K562 (cell line): ENCODE measurements around the gene FRMD4A. TPM values are rescaled to one million over a fixed set of nuclear protein-coding genes. Genes with fewer than 3 reads are reported as not detected.

ENCODE experiments used
- ATAC-seq: fragments of 200-7000 bp; cut with Tn5 transposase; 3 replicates; pipeline ENCODE4 v1.9.1; 2020; ENCODE audit warnings: moderate library complexity
- BruUV-seq: library from RNA; stranded (reverse); fragments of 400-500 nt; replicated peaks from 2 replicates; lab custom pipeline; 2021; lab: Mats Ljungman, UMichigan
- CTCF ChIA-PET: fragments of 300-600 bp; formaldehyde crosslinking; extraction: SDS; loops from one replicate; lab custom pipeline; 2021; ENCODE audit warnings: low intra/inter-chr PET ratio; lab: Yijun Ruan, JAX
- POLR2A ChIA-PET: fragments of 300-600, 350-650 bp; sonication (Branson Sonifier 250); formaldehyde crosslinking; extraction: SDS; loops from one replicate; lab custom pipeline; 2021; ENCODE audit warnings: antibody characterized with exemption, inconsistent platforms; lab: Yijun Ruan, JAX
- DNase-seq, 4 experiments: peaks; one replicate each; pipeline versions ENCODE4 v3.0.0 to v3.0.0-alpha.2; 2011 to 2018; ENCODE audit warnings: low spot score in 3 of 4, mixed read lengths in 3 of 4; ENCODE audit errors: extremely low read depth in 1 of 4
- FAIRE-seq: peaks from 2 replicates; lab custom pipeline; 2011; peaks lifted over from hg19 to GRCh38; lab: Jason Lieb, UNC
- H2AFZ ChIP-seq: 2 replicates; pipeline ENCODE4 v1.6.0; 2011; ENCODE audit warnings: low read depth, low read length, control low read depth, inconsistent platforms
- H3K27ac ChIP-seq: fragments of 200-600 bp; 3 replicates; pipeline ENCODE4 v1.8.0; 2011; ENCODE audit warnings: low read depth, mild to moderate bottlenecking, control low read depth, inconsistent platforms, low read length, moderate library complexity, mixed read lengths; ENCODE audit errors: extremely low read depth
- H3K27me3 ChIP-seq, 2 experiments: fragments of 300-600 bp in 1 of 2; 2 replicates in 1 of 2; 3 replicates in 1 of 2; pipeline versions ENCODE4 v1.6.0 to v1.8.0; 2011; ENCODE audit warnings: inconsistent platforms in 2 of 2, low read length in 2 of 2, mild to moderate bottlenecking in 1 of 2, mixed read lengths in 1 of 2, moderate library complexity in 1 of 2; ENCODE audit not compliant: control insufficient read depth in 2 of 2, insufficient read depth in 2 of 2
- H3K36me3 ChIP-seq: fragments of 300-600 bp; 3 replicates; pipeline ENCODE4 v1.8.0; 2011; ENCODE audit warnings: mild to moderate bottlenecking, low read length, inconsistent platforms; ENCODE audit not compliant: control insufficient read depth, insufficient read depth
- H3K4me1 ChIP-seq, 2 experiments: fragments of 200-600 bp in 1 of 2; replicated peaks in 1 of 2; 2 replicates in 1 of 2; 3 replicates in 1 of 2; pipeline versions ENCODE4 v1.5.1 to v1.8.0; 2011; ENCODE audit warnings: inconsistent platforms in 2 of 2, low read length in 2 of 2, mild to moderate bottlenecking in 1 of 2, mixed read lengths in 1 of 2, moderate library complexity in 1 of 2; ENCODE audit not compliant: control insufficient read depth in 2 of 2, insufficient read depth in 2 of 2
- H3K4me2 ChIP-seq: 2 replicates; pipeline ENCODE4 v1.6.1; 2011; ENCODE audit warnings: low read length, control low read depth, inconsistent platforms, mixed read lengths; ENCODE audit not compliant: insufficient read depth
- H3K4me3 ChIP-seq: fragments of 200-600 bp; sonication (generic), shearing (Covaris generic); 2 replicates; pipeline ENCODE4 v1.5.1; 2016; ENCODE audit warnings: control low read depth, inconsistent platforms
- H3K79me2 ChIP-seq: fragments of 200-600 bp; 3 replicates; pipeline ENCODE4 v1.8.0; 2011; ENCODE audit warnings: low read length, inconsistent platforms; ENCODE audit not compliant: control insufficient read depth, insufficient read depth
- H3K9ac ChIP-seq, 2 experiments: 2 replicates each; pipeline versions ENCODE4 v1.6.0 to v1.6.1; 2011; ENCODE audit warnings: low read depth in 2 of 2, low read length in 2 of 2, control low read depth in 1 of 2, inconsistent platforms in 1 of 2, mild to moderate bottlenecking in 1 of 2, mixed read lengths in 1 of 2; ENCODE audit not compliant: insufficient read depth in 1 of 2
- H3K9me1 ChIP-seq: one replicate; pipeline ENCODE4 v1.6.0; 2011; ENCODE audit warnings: inconsistent platforms, mild to moderate bottlenecking, low read length, moderate library complexity; ENCODE audit not compliant: control insufficient read depth, insufficient read depth
- H3K9me3 ChIP-seq: replicated peaks from 2 replicates; pipeline ENCODE4 v1.5.1; 2011; ENCODE audit warnings: low read depth, low read length, inconsistent platforms; ENCODE audit not compliant: control insufficient read depth, insufficient read depth
- H4K20me1 ChIP-seq: replicated peaks from 2 replicates; pipeline ENCODE4 v1.6.1; 2011; ENCODE audit warnings: low read length, inconsistent platforms, mixed read lengths; ENCODE audit not compliant: control insufficient read depth, insufficient read depth
- BRCA1 ChIP-seq, 2 experiments: fragments of 450-650 bp in 1 of 2; sonication (generic) in 1 of 2; formaldehyde crosslinking in 1 of 2; IDR thresholded peaks; 2 replicates each; pipeline versions ENCODE4 v1.5.0 to v1.6.1; 2017 to 2020; ENCODE audit warnings: mild to moderate bottlenecking in 1 of 2, missing genetic modification reagents in 1 of 2
- FOXP1 ChIP-seq: sonication (generic); formaldehyde crosslinking; IDR thresholded peaks from 2 replicates; pipeline ENCODE4 v1.8.0; 2022; ENCODE audit warnings: mild to moderate bottlenecking, missing genetic modification reagents
- HEY1 ChIP-seq: fragments of 250-450 bp; sonication (Bioruptor Pico); IDR thresholded peaks from 2 replicates; pipeline ENCODE4 v1.5.0; 2020; ENCODE audit warnings: mild to moderate bottlenecking, moderate library complexity, borderline replicate concordance
- SAFB2 ChIP-seq: fragments of 200-400 bp; formaldehyde crosslinking; IDR thresholded peaks from 2 replicates; pipeline ENCODE4 v1.6.1; 2018; ENCODE audit warnings: borderline replicate concordance, low read length, low read depth, moderate library complexity; ENCODE audit not compliant: severe bottlenecking
- SRSF1 ChIP-seq: fragments of 200-400 bp; formaldehyde crosslinking; IDR thresholded peaks from 2 replicates; pipeline ENCODE4 v1.6.1; 2017; ENCODE audit warnings: mild to moderate bottlenecking, low read depth, low read length, moderate library complexity
- TCFL5 ChIP-seq: fragments of 250-450 bp; sonication (Bioruptor Pico); conservative IDR thresholded peaks from 2 replicates; pipeline ENCODE4 v1.6.1; 2021; ENCODE audit warnings: mild to moderate bottlenecking, moderate library complexity, matching md5 sums
- WGBS: fragments of 100-300 bp; shearing (Covaris generic); methylation state at CpG from one replicate; pipeline ENCODE4 v1.1.6; 2016; ENCODE audit warnings: low coverage, mixed read lengths; ENCODE audit not compliant: insufficient coverage; ENCODE audit errors: missing lambda C conversion rate; 5-methylcytosine and 5-hydroxymethylcytosine counted together
- in situ Hi-C: fragments of 300-500 bp; cut with MboI; formaldehyde crosslinking; loops from 4 replicates; pipeline ENCODE4 v1.15.0; 2018; ENCODE audit warnings: inconsistent platforms, mixed read lengths
- intact Hi-C: fragments of 100-400 bp; cut with micrococcal nuclease; formaldehyde crosslinking; loops from 2 replicates; pipeline ENCODE4 v1.14.2; 2022
- polyA plus RNA-seq, 8 experiments: library from polyadenylated mRNA; depleted of rRNA in 4 of 8; stranded (reverse) in 5 of 8; unstranded in 3 of 8; fragments of >200 nt; fragmentation: Nextera tagmentation in 2 of 8; fragmentation: Illumina TruSeq in 1 of 8; extraction: Ambion mirVana in 2 of 8; extraction: Trizol in 1 of 8; gene quantifications; 2 replicates each; pipeline versions ENCODE4 v1.2.1 to v1.2.3, GENCODE V29; 2011 to 2014; ENCODE audit warnings: inconsistent platforms in 1 of 8, missing spikeins in 1 of 8
- total RNA-seq, 7 experiments: library from RNA; depleted of rRNA in 6 of 7; stranded (reverse); fragments of >200 nt in 6 of 7; fragmentation: Illumina TruSeq in 2 of 7; extraction: Trizol in 2 of 7; gene quantifications; 2 replicates each; pipeline versions ENCODE4 v1.2.1 to v1.2.3, GENCODE V29; 2011 to 2021; ENCODE audit warnings: low replicate concordance in 1 of 7
- TF ChIP-seq, protein P1 (sequence below): sonication (generic); formaldehyde crosslinking; IDR thresholded peaks from 2 replicates; pipeline ENCODE4 v1.8.1; 2023; ENCODE audit warnings: mild to moderate bottlenecking, missing genetic modification reagents

FRMD4A gene
- total and polyA plus RNA-seq, 9 of the 15 experiments (the other 6 are each of a cell fraction or from before 2014, with no cell fraction given) = 0.80 to 5.2 (median 3.0) TPM

DNA sequence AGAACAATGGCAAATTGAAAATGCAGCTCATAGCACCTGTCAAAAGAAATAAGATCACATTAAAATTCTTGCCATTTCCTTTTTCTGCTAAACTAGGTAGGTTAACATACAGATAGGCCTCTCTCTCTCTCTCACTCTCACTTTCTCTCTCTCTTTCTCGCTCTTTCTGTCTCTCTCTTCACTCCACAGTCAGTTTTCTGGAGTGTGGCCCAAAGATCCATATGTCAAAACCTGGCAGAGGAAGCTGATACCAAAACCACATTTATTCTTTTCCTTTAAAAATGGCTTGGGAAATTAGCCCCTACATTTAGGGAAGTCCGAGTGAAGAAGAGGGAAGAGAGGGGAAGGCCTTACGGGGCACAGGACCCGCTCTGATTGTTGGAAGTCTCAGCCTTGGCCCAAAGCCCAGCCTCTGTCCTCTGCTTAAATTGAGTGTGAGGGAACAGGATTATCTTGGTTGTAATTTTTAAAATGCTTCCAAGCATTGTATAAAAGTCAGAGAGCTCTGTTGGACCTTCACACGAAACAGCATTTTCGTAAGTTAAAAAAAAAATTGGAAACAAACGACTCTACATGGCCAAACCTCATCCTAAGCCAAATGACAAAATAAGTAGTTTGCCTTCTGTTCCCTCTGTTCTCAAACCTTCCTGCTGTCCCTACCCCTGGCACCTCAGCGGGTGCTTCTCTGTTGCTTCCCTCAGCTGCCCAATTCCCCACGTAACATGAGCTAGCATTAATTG is 83.2 kb downstream of the FRMD4A start:
- ATAC-seq (no peak), FAIRE-seq (no peak), DNase-seq (no peak)
- BruUV-seq = no TSS peak
- 0% methylated on average over 8 of the region's 9 CpGs for WGBS
- in situ Hi-C loops = no loop called here
- CTCF ChIA-PET = no interaction called here
- intact Hi-C loops = no loop called here
- H3K27ac ChIP-seq = no peak overlapping the region
- no peaks in the 10 kb centered on the region for H3K9me3 ChIP-seq
- no peaks in the 10 kb centered on the region for H3K79me2 ChIP-seq
- H3K27me3 ChIP-seq = peaks cover 6 to 20% of the 10 kb centered on the region in 2 experiments; a peak in 4 of 5 replicates
- H4K20me1 ChIP-seq = no peaks in the 10 kb centered on the region
- H3K4me3 ChIP-seq = no peak overlapping the region
- no peak overlapping the region for H2AFZ ChIP-seq
- H3K9ac ChIP-seq = no peak overlapping the region
- no peaks in the 10 kb centered on the region for H3K9me1 ChIP-seq
- POLR2A ChIA-PET = interaction anchor here (0.5 kb wide), 1 partner anchor 49 kb away, joined by 3 read pairs; no protein-coding TSS in a partner anchor
- H3K4me1 ChIP-seq = no peaks in the 10 kb centered on the region
- H3K4me2 ChIP-seq = no peak overlapping the region
- no peaks in the 10 kb centered on the region for H3K36me3 ChIP-seq
- no peak for TF ChIP-seq FOXP1
- no peak for TF ChIP-seq SRSF1
- no peak for TF ChIP-seq TCFL5 (CRISPR knock-in tag)
- TF ChIP-seq, protein P1, sequence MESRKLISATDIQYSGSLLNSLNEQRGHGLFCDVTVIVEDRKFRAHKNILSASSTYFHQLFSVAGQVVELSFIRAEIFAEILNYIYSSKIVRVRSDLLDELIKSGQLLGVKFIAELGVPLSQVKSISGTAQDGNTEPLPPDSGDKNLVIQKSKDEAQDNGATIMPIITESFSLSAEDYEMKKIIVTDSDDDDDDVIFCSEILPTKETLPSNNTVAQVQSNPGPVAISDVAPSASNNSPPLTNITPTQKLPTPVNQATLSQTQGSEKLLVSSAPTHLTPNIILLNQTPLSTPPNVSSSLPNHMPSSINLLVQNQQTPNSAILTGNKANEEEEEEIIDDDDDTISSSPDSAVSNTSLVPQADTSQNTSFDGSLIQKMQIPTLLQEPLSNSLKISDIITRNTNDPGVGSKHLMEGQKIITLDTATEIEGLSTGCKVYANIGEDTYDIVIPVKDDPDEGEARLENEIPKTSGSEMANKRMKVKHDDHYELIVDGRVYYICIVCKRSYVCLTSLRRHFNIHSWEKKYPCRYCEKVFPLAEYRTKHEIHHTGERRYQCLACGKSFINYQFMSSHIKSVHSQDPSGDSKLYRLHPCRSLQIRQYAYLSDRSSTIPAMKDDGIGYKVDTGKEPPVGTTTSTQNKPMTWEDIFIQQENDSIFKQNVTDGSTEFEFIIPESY = no peak
- TF ChIP-seq BRCA1 (IDR thresholded peaks at IDR 0.05) = no peak
- TF ChIP-seq BRCA1 (CRISPR knock-in tag; IDR thresholded peaks at IDR 0.05) = no peak
- TF ChIP-seq HEY1 (CRISPR knock-in tag) = no peak
- no peak for TF ChIP-seq SAFB2
- TF ChIP-seq, all 486 proteins: peak for 0
